ENCODE results near the gene FAT1. TPM values are rescaled to one million over a fixed set of nuclear protein-coding genes. Genes with fewer than 3 reads are reported as not detected.
A peak's percentile ranks its signal among the peaks of the same experiment; 100 is the strongest.

FAT1 gene
- total RNA-seq, 1 experiment from 2014 or later, result 107 TPM

DNA sequence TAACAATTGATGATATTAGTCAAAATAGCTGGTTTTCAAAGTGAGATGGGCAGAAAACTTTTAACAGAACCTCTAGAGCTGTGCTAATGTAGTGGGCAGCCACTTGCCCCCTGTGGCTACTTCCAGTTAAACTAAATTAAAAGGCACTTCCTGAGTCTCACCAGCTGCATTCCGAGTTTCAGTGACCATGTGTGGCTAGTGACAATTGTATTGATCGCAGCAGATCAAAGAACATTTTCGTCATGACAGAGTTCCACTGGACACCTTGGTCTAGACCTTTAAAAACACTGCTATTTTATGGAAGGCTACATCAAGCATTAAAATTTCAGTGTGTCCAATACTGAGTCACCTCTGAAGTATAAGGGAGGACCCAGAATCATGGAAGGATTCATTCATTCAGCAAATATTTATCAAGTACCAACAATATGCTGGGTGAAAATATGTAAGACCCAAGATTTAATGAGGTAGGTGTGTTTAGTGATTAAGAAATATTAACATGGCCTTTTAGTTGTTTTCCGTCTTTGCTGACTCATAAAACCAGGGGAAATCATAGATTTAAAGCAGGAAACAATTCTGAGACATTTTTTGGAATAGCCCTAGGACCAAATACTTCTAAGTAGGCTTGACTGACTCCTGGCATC lies 5.1 kb upstream of the FAT1 start:
- CTCF ChIA-PET, result no interaction called here

DNA sequence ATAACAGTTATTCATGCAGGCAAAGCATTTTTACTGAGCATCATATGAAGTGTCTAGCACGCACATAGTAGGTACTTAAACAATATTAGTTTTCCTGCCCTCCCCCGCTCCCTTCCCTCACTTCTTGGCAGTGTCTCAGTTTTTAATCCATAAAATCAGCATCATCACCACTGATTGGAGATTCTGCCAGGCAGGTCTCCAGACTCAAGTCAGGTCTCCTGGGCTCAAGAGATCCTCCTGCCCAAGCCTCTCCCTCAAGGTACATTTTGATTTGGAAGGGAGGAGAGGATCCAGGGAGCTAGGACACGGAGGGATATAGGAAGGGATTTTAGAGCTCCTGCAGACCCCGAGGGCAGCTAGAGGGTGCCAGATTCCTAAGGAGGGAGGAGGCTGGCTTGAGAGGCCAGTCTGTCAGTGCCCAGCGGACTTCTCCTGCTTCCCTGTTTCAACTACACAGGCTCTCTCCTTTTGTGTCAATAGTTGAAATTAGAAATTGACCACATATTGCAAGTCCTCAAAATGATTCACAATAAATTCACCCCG lies 4.4 kb upstream of the FAT1 start:
- TF ChIP-seq, protein P1, sequence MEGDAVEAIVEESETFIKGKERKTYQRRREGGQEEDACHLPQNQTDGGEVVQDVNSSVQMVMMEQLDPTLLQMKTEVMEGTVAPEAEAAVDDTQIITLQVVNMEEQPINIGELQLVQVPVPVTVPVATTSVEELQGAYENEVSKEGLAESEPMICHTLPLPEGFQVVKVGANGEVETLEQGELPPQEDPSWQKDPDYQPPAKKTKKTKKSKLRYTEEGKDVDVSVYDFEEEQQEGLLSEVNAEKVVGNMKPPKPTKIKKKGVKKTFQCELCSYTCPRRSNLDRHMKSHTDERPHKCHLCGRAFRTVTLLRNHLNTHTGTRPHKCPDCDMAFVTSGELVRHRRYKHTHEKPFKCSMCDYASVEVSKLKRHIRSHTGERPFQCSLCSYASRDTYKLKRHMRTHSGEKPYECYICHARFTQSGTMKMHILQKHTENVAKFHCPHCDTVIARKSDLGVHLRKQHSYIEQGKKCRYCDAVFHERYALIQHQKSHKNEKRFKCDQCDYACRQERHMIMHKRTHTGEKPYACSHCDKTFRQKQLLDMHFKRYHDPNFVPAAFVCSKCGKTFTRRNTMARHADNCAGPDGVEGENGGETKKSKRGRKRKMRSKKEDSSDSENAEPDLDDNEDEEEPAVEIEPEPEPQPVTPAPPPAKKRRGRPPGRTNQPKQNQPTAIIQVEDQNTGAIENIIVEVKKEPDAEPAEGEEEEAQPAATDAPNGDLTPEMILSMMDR (conservative IDR thresholded peaks at IDR 0.05; ENCODE audit: low read depth, low read length), result peak; percentile 41; the same call in 1 of the 2 replicates
- TF ChIP-seq EZH2 (IDR thresholded peaks at IDR 0.05; ENCODE audit: borderline replicate concordance, low read depth, low read length, poor library complexity, severe bottlenecking), result no peak
- H3K9me3 ChIP-seq (ENCODE audit: low read depth, low read length, poor library complexity, severe bottlenecking), result no peaks in the 10 kb centered on the region
- ChIA-PET POLR2A (ENCODE audit: low non-redundant PET) (no interaction called here), CTCF (no interaction called here)
- BruUV-seq (replicated peaks), result no TSS peak
- H3K27ac ChIP-seq (ENCODE audit: low read depth, low read length, poor library complexity, severe bottlenecking), result no peak overlapping the region
- peak; percentile 31 for DNase-seq (ENCODE audit: low spot score)
- H3K36me3 ChIP-seq (ENCODE audit: insufficient read depth, low read length, poor library complexity, severe bottlenecking), result no peaks in the 10 kb centered on the region
- no peak overlapping the region for H3K4me3 ChIP-seq (ENCODE audit: low read depth, low read length, poor library complexity, severe bottlenecking)
- H3K27me3 ChIP-seq (replicated peaks; ENCODE audit: insufficient read depth, low read depth, low read length, poor library complexity), result no peaks in the 10 kb centered on the region
- peaks cover 7% of the 10 kb centered on the region for H3K4me1 ChIP-seq (ENCODE audit: insufficient read depth, low read length, poor library complexity, severe bottlenecking)
- intact Hi-C loops (cut with micrococcal nuclease; ENCODE audit: unreplicated experiment), result loop anchor here (1.0 to 10.0 kb wide), 7 partner anchors 94 to 874 kb away; no protein-coding TSS in a partner anchor

More for the DNA sequence above, 5.1 kb upstream of the FAT1 start:
- DNase-seq (ENCODE audit: low spot score), result peak; percentile 12
- no peak overlapping the region for H3K27ac ChIP-seq (ENCODE audit: low read depth, low read length, poor library complexity, severe bottlenecking)
- no peak overlapping the region for H3K4me3 ChIP-seq (ENCODE audit: low read depth, low read length, poor library complexity, severe bottlenecking)
- H3K9me3 ChIP-seq (ENCODE audit: low read depth, low read length, poor library complexity, severe bottlenecking), result no peaks in the 10 kb centered on the region
- intact Hi-C loops (cut with micrococcal nuclease; ENCODE audit: unreplicated experiment), result loop anchor here (5.0 to 10.0 kb wide), 6 partner anchors 94 to 874 kb away; no protein-coding TSS in a partner anchor
- no peaks in the 10 kb centered on the region for H3K36me3 ChIP-seq (ENCODE audit: insufficient read depth, low read length, poor library complexity, severe bottlenecking)
- H3K4me1 ChIP-seq (ENCODE audit: insufficient read depth, low read length, poor library complexity, severe bottlenecking), result peaks cover 7% of the 10 kb centered on the region
- POLR2A ChIA-PET (ENCODE audit: low non-redundant PET), result no interaction called here
- TF ChIP-seq EZH2 (IDR thresholded peaks at IDR 0.05; ENCODE audit: borderline replicate concordance, low read depth, low read length, poor library complexity, severe bottlenecking), result no peak
- TF ChIP-seq, protein P1 (conservative IDR thresholded peaks at IDR 0.05; ENCODE audit: low read depth, low read length), result no peak
- H3K27me3 ChIP-seq (replicated peaks; ENCODE audit: insufficient read depth, low read depth, low read length, poor library complexity), result no peaks in the 10 kb centered on the region
- no TSS peak for BruUV-seq (replicated peaks)

DNA sequence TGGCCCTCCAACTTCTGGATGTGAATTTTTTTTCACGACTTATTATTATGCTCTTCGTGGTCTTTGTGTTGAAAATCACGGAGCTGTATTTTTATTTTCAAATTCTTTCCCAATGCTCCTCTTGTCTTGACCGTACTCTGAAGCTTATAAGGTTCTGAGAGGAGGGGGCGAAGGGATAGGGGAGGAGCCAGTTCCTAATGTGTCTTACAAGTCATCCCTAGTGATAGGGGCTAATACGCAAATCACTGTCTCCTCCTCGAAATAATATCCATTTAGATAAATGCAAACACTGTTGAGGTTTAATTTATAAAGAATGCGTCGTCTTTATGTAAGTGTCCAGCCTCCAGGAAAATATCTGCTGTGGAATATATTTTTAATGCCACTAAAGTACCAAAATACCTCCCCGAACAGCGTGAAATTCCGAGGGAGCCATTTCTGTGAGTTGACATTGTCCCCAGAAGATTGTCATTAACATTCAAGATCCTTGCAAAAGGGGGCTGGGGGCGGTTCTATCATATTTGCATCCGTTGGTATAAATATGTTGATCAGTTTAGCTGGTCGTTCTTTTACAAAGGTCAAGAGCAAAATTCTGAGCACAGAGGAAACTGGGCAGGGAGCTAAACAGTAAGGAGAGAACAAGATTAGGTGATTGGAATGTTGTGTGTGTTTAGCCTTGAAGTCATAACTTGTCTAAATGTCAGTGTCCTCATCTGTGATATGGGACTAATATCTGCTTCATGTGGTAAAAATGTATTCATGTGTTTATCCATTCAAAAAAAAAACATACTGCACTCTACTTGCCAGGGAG lies 3.7 kb upstream of the FAT1 start:
- Histone ChIP-seq H3K27ac (ENCODE audit: low read depth, low read length, poor library complexity, severe bottlenecking) (no peak overlapping the region), H3K4me1 (ENCODE audit: insufficient read depth, low read length, poor library complexity, severe bottlenecking) (peaks cover 7% of the 10 kb centered on the region), H3K9me3 (ENCODE audit: low read depth, low read length, poor library complexity, severe bottlenecking) (no peaks in the 10 kb centered on the region), H3K27me3 (replicated peaks; ENCODE audit: insufficient read depth, low read depth, low read length, poor library complexity) (no peaks in the 10 kb centered on the region), H3K36me3 (ENCODE audit: insufficient read depth, low read length, poor library complexity, severe bottlenecking) (no peaks in the 10 kb centered on the region), H3K4me3 (ENCODE audit: low read depth, low read length, poor library complexity, severe bottlenecking) (peak overlapping the region; percentile 81)
- no TSS peak for BruUV-seq (replicated peaks)
- intact Hi-C loops (cut with micrococcal nuclease; ENCODE audit: unreplicated experiment), result loop anchor here (1.0 to 10.0 kb wide), 7 partner anchors 95 to 875 kb away; no protein-coding TSS in a partner anchor
- CTCF ChIA-PET, result no interaction called here
- TF ChIP-seq EZH2 (IDR thresholded peaks at IDR 0.05; ENCODE audit: borderline replicate concordance, low read depth, low read length, poor library complexity, severe bottlenecking), result no peak
- TF ChIP-seq, protein P1 (conservative IDR thresholded peaks at IDR 0.05; ENCODE audit: low read depth, low read length), result no peak; the same call in 1 of the 2 replicates
- no peak for DNase-seq (ENCODE audit: low spot score)
- POLR2A ChIA-PET (ENCODE audit: low non-redundant PET), result no interaction called here

Data from A673 (cell line).